ENCODE data around the gene RASGEF1B. TPM values are rescaled to one million over a fixed set of nuclear protein-coding genes. Genes with fewer than 3 reads are reported as not detected.

RASGEF1B gene
- total RNA-seq, 1 experiment from 2014 or later: 8.1 TPM

DNA sequence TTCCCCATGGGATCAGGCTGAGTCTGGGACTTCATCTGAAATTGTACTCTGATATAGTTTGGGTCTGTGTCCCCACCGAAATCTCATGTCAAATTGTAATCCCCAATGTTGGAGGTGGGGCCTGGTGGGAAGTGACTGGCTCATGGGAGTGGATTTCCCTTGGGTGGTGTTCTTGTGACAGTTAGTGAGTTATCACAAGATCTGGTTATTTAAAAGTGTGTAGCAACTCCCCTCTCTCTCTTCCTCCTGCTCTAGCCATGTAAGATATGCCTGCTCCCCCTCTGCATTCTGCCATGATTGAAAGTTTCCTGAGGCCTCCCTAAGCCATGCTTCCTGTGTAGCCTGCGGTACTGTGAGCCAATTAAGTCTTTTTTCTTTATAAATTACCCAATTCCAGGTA lies 61.0 kb downstream of the RASGEF1B start:
- H3K36me3 ChIP-seq (ENCODE audit: insufficient read depth, low read length, poor library complexity, severe bottlenecking): no peaks in the 10 kb centered on the region
- no TSS peak for BruUV-seq (replicated peaks)
- H3K27me3 ChIP-seq (replicated peaks; ENCODE audit: insufficient read depth, low read depth, low read length, poor library complexity): no peaks in the 10 kb centered on the region
- no peak overlapping the region for H3K4me3 ChIP-seq (ENCODE audit: low read depth, low read length, poor library complexity, severe bottlenecking)
- CTCF ChIA-PET: no interaction called here
- no peaks in the 10 kb centered on the region for H3K9me3 ChIP-seq (ENCODE audit: low read depth, low read length, poor library complexity, severe bottlenecking)
- no peak overlapping the region for H3K27ac ChIP-seq (ENCODE audit: low read depth, low read length, poor library complexity, severe bottlenecking)
- peak; percentile 33 for DNase-seq (ENCODE audit: low spot score)
- no peak for TF ChIP-seq CTCF (conservative IDR thresholded peaks at IDR 0.05; ENCODE audit: low read depth, low read length)
- no peak for TF ChIP-seq EZH2 (IDR thresholded peaks at IDR 0.05; ENCODE audit: borderline replicate concordance, low read depth, low read length, poor library complexity, severe bottlenecking)
- peaks cover 12% of the 10 kb centered on the region for H3K4me1 ChIP-seq (ENCODE audit: insufficient read depth, low read length, poor library complexity, severe bottlenecking)
- intact Hi-C loops (cut with micrococcal nuclease; ENCODE audit: unreplicated experiment): no loop called here
- POLR2A ChIA-PET (ENCODE audit: low non-redundant PET): no interaction called here

GRCh38 chr4:81409836-81410235 lies 61.9 kb downstream of the RASGEF1B start:
- DNase-seq (ENCODE audit: low spot score): no peak
- intact Hi-C loops (cut with micrococcal nuclease; ENCODE audit: unreplicated experiment): loop anchor here (10.0 kb wide), 2 partner anchors 765 to 1015 kb away; no protein-coding TSS in a partner anchor
- Histone ChIP-seq H3K36me3 (ENCODE audit: insufficient read depth, low read length, poor library complexity, severe bottlenecking) (no peaks in the 10 kb centered on the region), H3K9me3 (ENCODE audit: low read depth, low read length, poor library complexity, severe bottlenecking) (no peaks in the 10 kb centered on the region), H3K27me3 (replicated peaks; ENCODE audit: insufficient read depth, low read depth, low read length, poor library complexity) (no peaks in the 10 kb centered on the region), H3K27ac (ENCODE audit: low read depth, low read length, poor library complexity, severe bottlenecking) (no peak overlapping the region), H3K4me1 (ENCODE audit: insufficient read depth, low read length, poor library complexity, severe bottlenecking) (peaks cover 12% of the 10 kb centered on the region), H3K4me3 (ENCODE audit: low read depth, low read length, poor library complexity, severe bottlenecking) (no peak overlapping the region)
- ChIA-PET CTCF (interaction anchor here (0.7 kb wide), 1 partner anchor 10 kb away, joined by 4 read pairs; no protein-coding TSS in a partner anchor), POLR2A (ENCODE audit: low non-redundant PET) (no interaction called here)
- no peak for TF ChIP-seq EZH2 (IDR thresholded peaks at IDR 0.05; ENCODE audit: borderline replicate concordance, low read depth, low read length, poor library complexity, severe bottlenecking)
- TF ChIP-seq CTCF (conservative IDR thresholded peaks at IDR 0.05; ENCODE audit: low read depth, low read length): no peak
- no TSS peak for BruUV-seq (replicated peaks)

GRCh38 chr4:81408341-81408740 lies 63.4 kb downstream of the RASGEF1B start:
- H3K4me1 ChIP-seq (ENCODE audit: insufficient read depth, low read length, poor library complexity, severe bottlenecking): peaks cover 12% of the 10 kb centered on the region
- no peak overlapping the region for H3K27ac ChIP-seq (ENCODE audit: low read depth, low read length, poor library complexity, severe bottlenecking)
- no peak for DNase-seq (ENCODE audit: low spot score)
- ChIA-PET POLR2A (ENCODE audit: low non-redundant PET) (no interaction called here), CTCF (no interaction called here)
- H3K36me3 ChIP-seq (ENCODE audit: insufficient read depth, low read length, poor library complexity, severe bottlenecking): no peaks in the 10 kb centered on the region
- H3K9me3 ChIP-seq (ENCODE audit: low read depth, low read length, poor library complexity, severe bottlenecking): no peaks in the 10 kb centered on the region
- no peak for TF ChIP-seq EZH2 (IDR thresholded peaks at IDR 0.05; ENCODE audit: borderline replicate concordance, low read depth, low read length, poor library complexity, severe bottlenecking)
- TF ChIP-seq CTCF (conservative IDR thresholded peaks at IDR 0.05; ENCODE audit: low read depth, low read length): no peak
- no peaks in the 10 kb centered on the region for H3K27me3 ChIP-seq (replicated peaks; ENCODE audit: insufficient read depth, low read depth, low read length, poor library complexity)
- no TSS peak for BruUV-seq (replicated peaks)
- intact Hi-C loops (cut with micrococcal nuclease; ENCODE audit: unreplicated experiment): loop anchor here (10.0 kb wide), 2 partner anchors 766 to 1016 kb away; no protein-coding TSS in a partner anchor
- no peak overlapping the region for H3K4me3 ChIP-seq (ENCODE audit: low read depth, low read length, poor library complexity, severe bottlenecking)
